PC-9 (cell line): Measurements from ENCODE around the gene C7orf25.

Source experiments
- CTCF ChIP-seq: fragments of 200-600 bp; sonication (generic); conservative IDR thresholded peaks from 2 replicates; pipeline ENCODE4 v1.6.1; 2017; ENCODE audit warnings: mixed run types, antibody characterized with exemption, mild to moderate bottlenecking, moderate library complexity
- EZH2 ChIP-seq: fragments of 200-600 bp; sonication (generic); IDR thresholded peaks from 2 replicates; pipeline ENCODE4 v1.8.0; 2017; ENCODE audit warnings: antibody characterized with exemption, low read depth

GRCh38 chr7:42930889-42931288 lies 19.0 kb upstream of the C7orf25 start:
- TF ChIP-seq CTCF (no peak), EZH2 (no peak)
